H1 (cell line): ENCODE results near the gene CDKN2B. TPM values are rescaled to one million over a fixed set of nuclear protein-coding genes. Genes with fewer than 3 reads are reported as not detected.

Source experiments
- CTCF ChIA-PET: fragments of 300-600 bp; sonication (Branson Sonifier 250); formaldehyde crosslinking; loops from one replicate; lab custom pipeline; 2021; ENCODE audit not compliant: partially characterized antibody; lab: Charles Lee
- POLR2A ChIA-PET: fragments of 300-600 bp; sonication (Branson Sonifier 250); formaldehyde crosslinking; loops from one replicate; lab custom pipeline; 2021; ENCODE audit warnings: inconsistent platforms; ENCODE audit not compliant: partially characterized antibody; lab: Charles Lee
- DNase-seq, 2 experiments: peaks; one replicate each; pipeline versions ENCODE4 v3.0.0 to v3.0.0-alpha.2; 2010 to 2022; ENCODE audit warnings: low spot score in 2 of 2, low read depth in 1 of 2, mixed read lengths in 1 of 2
- FAIRE-seq: peaks from 2 replicates; lab custom pipeline; 2011; peaks lifted over from hg19 to GRCh38; lab: Jason Lieb, UNC
- H2AFZ ChIP-seq: 2 replicates; pipeline ENCODE4 v1.8.1; 2012; ENCODE audit warnings: low read length, inconsistent platforms
- H2AK5ac ChIP-seq: 2 replicates; pipeline ENCODE4 v1.6.1; 2013; ENCODE audit warnings: low read depth, low read length
- H2BK120ac ChIP-seq: replicated peaks from 2 replicates; pipeline ENCODE3; 2013; ENCODE audit warnings: low read depth, low read length, inconsistent platforms
- H2BK12ac ChIP-seq: 2 replicates; pipeline ENCODE4 v1.6.1; 2013; ENCODE audit warnings: low read depth, low read length
- H2BK15ac ChIP-seq: 2 replicates; pipeline ENCODE4 v1.6.1; 2013; ENCODE audit warnings: low read length
- H2BK20ac ChIP-seq: 2 replicates; pipeline ENCODE4 v1.6.1; 2013; ENCODE audit warnings: low read length
- H2BK5ac ChIP-seq: 2 replicates; pipeline ENCODE4 v1.6.1; 2013; ENCODE audit warnings: low read depth, low read length
- H3K14ac ChIP-seq: 2 replicates; pipeline ENCODE4 v1.6.1; 2013; ENCODE audit warnings: inconsistent platforms; ENCODE audit not compliant: insufficient read length
- H3K18ac ChIP-seq: 2 replicates; pipeline ENCODE4 v1.6.1; 2013; ENCODE audit warnings: low read length; ENCODE audit errors: extremely low read depth
- H3K23ac ChIP-seq: 2 replicates; pipeline ENCODE4 v1.6.1; 2013; ENCODE audit warnings: inconsistent platforms; ENCODE audit not compliant: insufficient read length
- H3K23me2 ChIP-seq: 2 replicates; pipeline ENCODE4 v1.6.1; 2013; ENCODE audit warnings: low read depth, low read length
- H3K27ac ChIP-seq: 2 replicates; pipeline ENCODE4 v1.6.1; 2011; ENCODE audit warnings: low read depth, low read length, inconsistent platforms
- H3K27me3 ChIP-seq, 4 experiments: replicated peaks in 1 of 4; 1 replicate in 1 of 4; 2 replicates in 3 of 4; pipeline versions ENCODE4 v1.6.1 to v1.8.1; 2011 to 2013; ENCODE audit warnings: low read length in 3 of 4, mild to moderate bottlenecking in 3 of 4, inconsistent platforms in 2 of 4, mixed read lengths in 2 of 4, moderate library complexity in 1 of 4; ENCODE audit not compliant: control insufficient read depth in 3 of 4, insufficient read depth in 3 of 4; ENCODE audit errors: extremely low read depth in 1 of 4
- H3K36me3 ChIP-seq, 4 experiments: 2 replicates each; pipeline versions ENCODE4 v1.6.1 to v1.8.1; 2011 to 2013; ENCODE audit warnings: mild to moderate bottlenecking in 4 of 4, low read length in 3 of 4, moderate library complexity in 2 of 4, control low read depth in 1 of 4, inconsistent platforms in 1 of 4; ENCODE audit not compliant: insufficient read depth in 4 of 4, control insufficient read depth in 2 of 4
- H3K4ac ChIP-seq: replicated peaks from 2 replicates; pipeline ENCODE3; 2013; ENCODE audit warnings: low read length, low read depth, mixed read lengths, inconsistent platforms; ENCODE audit not compliant: insufficient read length
- H3K4me1 ChIP-seq, 4 experiments: replicated peaks in 1 of 4; 1 replicate in 1 of 4; 2 replicates in 3 of 4; pipeline versions ENCODE4 v1.6.1 to v1.8.1; 2011 to 2013; ENCODE audit warnings: low read length in 3 of 4, inconsistent platforms in 2 of 4, mixed read lengths in 1 of 4; ENCODE audit not compliant: insufficient read depth in 4 of 4, control insufficient read depth in 3 of 4
- H3K4me2 ChIP-seq, 2 experiments: 2 replicates each; pipeline versions ENCODE4 v1.6.1 to v1.8.1; 2011 to 2013; ENCODE audit warnings: low read depth in 2 of 2, low read length in 2 of 2, control low read depth in 1 of 2, inconsistent platforms in 1 of 2, mild to moderate bottlenecking in 1 of 2; ENCODE audit not compliant: insufficient read depth in 1 of 2
- H3K4me3 ChIP-seq, 4 experiments: fragments of 200-600, 300-600 bp in 1 of 4; sonication (generic), shearing (Covaris generic), sonication (Bioruptor Twin) in 1 of 4; 2 replicates each; pipeline versions ENCODE4 v1.5.1 to v1.8.1; 2011 to 2016; ENCODE audit warnings: low read length in 4 of 4, low read depth in 3 of 4, control low read depth in 2 of 4, inconsistent platforms in 2 of 4, mild to moderate bottlenecking in 2 of 4, mixed read lengths in 1 of 4, moderate library complexity in 1 of 4; ENCODE audit not compliant: insufficient read depth in 2 of 4; ENCODE audit errors: extremely low read depth in 1 of 4
- H3K56ac ChIP-seq: replicated peaks from 2 replicates; pipeline ENCODE3; 2013; ENCODE audit warnings: low read depth, mild to moderate bottlenecking, mixed read lengths, low read length, inconsistent platforms; ENCODE audit not compliant: insufficient read length
- H3K79me1 ChIP-seq: 2 replicates; pipeline ENCODE4 v1.6.1; 2013; ENCODE audit warnings: low read depth, low read length, control low read depth
- H3K79me2 ChIP-seq, 2 experiments: 2 replicates each; pipeline versions ENCODE4 v1.6.1 to v1.8.1; 2012 to 2013; ENCODE audit warnings: low read length in 2 of 2, mild to moderate bottlenecking in 2 of 2, inconsistent platforms in 1 of 2; ENCODE audit not compliant: insufficient read depth in 2 of 2, control insufficient read depth in 1 of 2
- H3K9ac ChIP-seq, 4 experiments: replicated peaks in 1 of 4; 1 replicate in 1 of 4; 2 replicates in 3 of 4; pipeline versions ENCODE4 v1.6.1 to v1.8.1; 2011 to 2013; ENCODE audit warnings: low read depth in 3 of 4, low read length in 3 of 4, control low read depth in 2 of 4, mild to moderate bottlenecking in 2 of 4, moderate library complexity in 2 of 4, inconsistent platforms in 1 of 4; ENCODE audit errors: extremely low read depth in 1 of 4
- H3K9me3 ChIP-seq, 2 experiments: 2 replicates each; pipeline versions ENCODE4 v1.6.1 to v1.8.1; 2012 to 2013; ENCODE audit warnings: mild to moderate bottlenecking in 2 of 2, moderate library complexity in 2 of 2, control low read depth in 1 of 2, inconsistent platforms in 1 of 2, low read depth in 1 of 2, low read length in 1 of 2, mixed read lengths in 1 of 2; ENCODE audit not compliant: insufficient read depth in 2 of 2
- H4K20me1 ChIP-seq, 2 experiments: replicated peaks in 1 of 2; 2 replicates each; pipeline versions ENCODE3 to v1.8.1; 2011 to 2013; ENCODE audit warnings: inconsistent platforms in 2 of 2, low read length in 2 of 2, mild to moderate bottlenecking in 1 of 2; ENCODE audit not compliant: insufficient read depth in 2 of 2, control insufficient read depth in 1 of 2
- H4K5ac ChIP-seq: 2 replicates; pipeline ENCODE4 v1.6.1; 2013; ENCODE audit warnings: low read length, low read depth, mixed read lengths, inconsistent platforms; ENCODE audit not compliant: insufficient read length
- H4K8ac ChIP-seq: 2 replicates; pipeline ENCODE4 v1.8.0; 2013; ENCODE audit warnings: mild to moderate bottlenecking, moderate library complexity, low read length, inconsistent platforms; ENCODE audit not compliant: insufficient read depth; ENCODE audit errors: extremely low read depth
- H4K91ac ChIP-seq: replicated peaks from 2 replicates; pipeline ENCODE3; 2013; ENCODE audit warnings: low read length, mixed read lengths, inconsistent platforms; ENCODE audit not compliant: insufficient read length
- EZH2 ChIP-seq: fragments of 200-600 bp; sonication (generic); IDR thresholded peaks from 2 replicates; pipeline ENCODE4 v1.7.1; 2012; ENCODE audit warnings: low read depth, mild to moderate bottlenecking, moderate library complexity, low read length, inconsistent platforms; ENCODE audit not compliant: severe bottlenecking
- KDM1A ChIP-seq: fragments of 200-600, 300-600 bp; sonication (generic); IDR thresholded peaks from 2 replicates; pipeline ENCODE4 v1.7.1; 2016; ENCODE audit warnings: mild to moderate bottlenecking, low read length, borderline replicate concordance
- KDM5A ChIP-seq: fragments of 200-600 bp; IDR thresholded peaks from 2 replicates; pipeline ENCODE4 v1.7.1; 2012; ENCODE audit warnings: mild to moderate bottlenecking, low read length, inconsistent platforms, mixed read lengths
- POLR2A ChIP-seq, 2 experiments: IDR thresholded peaks; 1 replicate in 1 of 2; 2 replicates in 1 of 2; pipeline ENCODE4 v1.6.1; 2011; ENCODE audit warnings: low read depth in 2 of 2, low read length in 2 of 2, mild to moderate bottlenecking in 2 of 2; ENCODE audit errors: control extremely low read depth in 1 of 2
- SIN3A ChIP-seq, 2 experiments: IDR thresholded peaks in 1 of 2; conservative IDR thresholded peaks in 1 of 2; 2 replicates each; pipeline ENCODE4 v1.6.1; 2011 to 2012; ENCODE audit warnings: low read length in 2 of 2, improper control_type of control experiment in 1 of 2, low read depth in 1 of 2, mild to moderate bottlenecking in 1 of 2
- TCF12 ChIP-seq: IDR thresholded peaks from 2 replicates; pipeline ENCODE4 v1.6.1; 2011; ENCODE audit warnings: low read depth, mild to moderate bottlenecking, low read length
- ZNF274 ChIP-seq: IDR thresholded peaks from 2 replicates; pipeline ENCODE4 v1.7.0; 2012; ENCODE audit warnings: low read length, borderline replicate concordance; ENCODE audit errors: extremely low read depth
- WGBS, 2 experiments: shearing (Covaris generic) in 1 of 2; methylation state at CpG; one replicate each; pipeline versions ENCODE4 v1.1.6 to v1.1.7; 2013 to 2015; ENCODE audit warnings: low lambda C conversion rate in 2 of 2, mixed read lengths in 2 of 2, inconsistent platforms in 1 of 2, low coverage in 1 of 2, missing lambda C conversion rate in 1 of 2; ENCODE audit not compliant: insufficient replicate concordance in 2 of 2, insufficient coverage in 1 of 2, insufficient read length in 1 of 2; ENCODE audit errors: extremely low coverage in 1 of 2, missing lambda C conversion rate in 1 of 2; 5-methylcytosine and 5-hydroxymethylcytosine counted together
- polyA plus RNA-seq, 7 experiments: library from polyadenylated mRNA; depleted of rRNA in 3 of 7; stranded (reverse) in 5 of 7; unstranded in 2 of 7; fragments of >200 nt in 5 of 7; fragments of 200-250 nt in 2 of 7; gene quantifications; 1 replicate in 5 of 7; 2 replicates in 1 of 7; 4 replicates in 1 of 7; pipeline versions ENCODE4 v1.2.1 to v1.2.3, GENCODE V29; 2011 to 2013; ENCODE audit warnings: missing spikeins in 2 of 7, mixed read lengths in 2 of 7
- total RNA-seq: library from RNA; stranded (reverse); fragmentation: NEBNext Ultra II Directional; extraction: Animal tissue kit (Norgen Biotek cat#: 25700); gene quantifications from 2 replicates; pipeline ENCODE4 v1.2.1, GENCODE V29; 2021
- TF ChIP-seq, protein P1 (sequence below), 3 experiments: IDR thresholded peaks; 1 replicate in 2 of 3; 2 replicates in 1 of 3; pipeline versions ENCODE4 v1.5.1 to v1.6.1; 2011; ENCODE audit warnings: low read length in 3 of 3, mild to moderate bottlenecking in 3 of 3, inconsistent platforms in 2 of 3, low read depth in 1 of 3, moderate library complexity in 1 of 3; ENCODE audit not compliant: insufficient read depth in 1 of 3; ENCODE audit errors: control extremely low read depth in 1 of 3

The CDKN2B gene
- total and polyA plus RNA-seq, 2 of the 8 experiments (the other 6 are each of a cell fraction or from before 2014, with no cell fraction given) = 0.20 to 0.88 TPM

DNA sequence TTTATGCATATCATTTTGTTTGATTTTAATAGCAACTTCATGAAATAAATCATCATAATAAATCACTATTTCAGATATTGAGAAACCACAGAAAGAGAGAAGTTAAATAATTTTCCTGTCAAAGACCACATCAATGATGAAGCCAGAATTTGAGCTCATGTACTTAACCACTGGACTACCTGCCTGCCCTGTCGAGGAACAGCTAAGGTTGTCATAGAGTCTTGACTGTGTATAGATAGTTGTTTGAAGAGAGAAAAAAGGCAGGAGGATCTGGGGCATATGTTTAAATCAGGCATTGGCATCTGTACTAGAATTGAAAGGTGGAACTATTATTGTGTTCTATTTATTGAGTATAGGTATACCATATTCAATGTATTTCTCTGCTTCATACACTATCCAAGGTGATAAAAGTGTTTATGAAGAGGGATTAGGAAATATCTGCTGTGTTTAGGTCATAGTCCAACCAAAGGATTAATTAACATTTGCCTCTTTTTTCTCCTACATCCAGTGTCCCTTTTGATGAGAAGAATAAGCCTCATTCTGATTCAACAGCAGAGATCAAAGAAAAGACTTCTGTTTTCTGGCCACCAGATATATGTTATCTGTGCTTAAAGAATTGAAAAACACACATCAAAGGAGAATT lies 37.3 kb upstream of the CDKN2B start:
- H3K4ac ChIP-seq = no peak overlapping the region
- no peak overlapping the region for H2BK15ac ChIP-seq
- WGBS, 2 experiments = 94% methylated on average over 1 of the region's 1 CpG; no CpG with 5 or more reads in 1 of the 2 experiments
- no peaks in the 10 kb centered on the region for H4K20me1 ChIP-seq
- H4K91ac ChIP-seq = no peak overlapping the region
- POLR2A ChIA-PET = no interaction called here
- no peak for DNase-seq
- H3K14ac ChIP-seq = no peak overlapping the region
- no peak overlapping the region for H2BK12ac ChIP-seq
- no peak overlapping the region for H3K9ac ChIP-seq
- no peaks in the 10 kb centered on the region for H3K23me2 ChIP-seq
- H3K4me2 ChIP-seq = no peak overlapping the region
- H2BK5ac ChIP-seq = no peak overlapping the region
- H3K27me3 ChIP-seq = no peaks in the 10 kb centered on the region
- TF ChIP-seq TCF12 (no peak), POLR2A (IDR thresholded peaks at IDR 0.05; ENCODE audit: control extremely low read depth in 1 of 2, low read depth in 2 of 2, low read length in 2 of 2) (no peak), KDM1A (no peak), EZH2 (no peak), KDM5A (no peak), SIN3A (conservative IDR thresholded peaks at IDR 0.05 in 1 of 2, IDR thresholded peaks at IDR 0.05 in 1 of 2; ENCODE audit: low read depth in 1 of 2, low read length in 2 of 2) (no peak), ZNF274 (no peak)
- TF ChIP-seq, protein P1, sequence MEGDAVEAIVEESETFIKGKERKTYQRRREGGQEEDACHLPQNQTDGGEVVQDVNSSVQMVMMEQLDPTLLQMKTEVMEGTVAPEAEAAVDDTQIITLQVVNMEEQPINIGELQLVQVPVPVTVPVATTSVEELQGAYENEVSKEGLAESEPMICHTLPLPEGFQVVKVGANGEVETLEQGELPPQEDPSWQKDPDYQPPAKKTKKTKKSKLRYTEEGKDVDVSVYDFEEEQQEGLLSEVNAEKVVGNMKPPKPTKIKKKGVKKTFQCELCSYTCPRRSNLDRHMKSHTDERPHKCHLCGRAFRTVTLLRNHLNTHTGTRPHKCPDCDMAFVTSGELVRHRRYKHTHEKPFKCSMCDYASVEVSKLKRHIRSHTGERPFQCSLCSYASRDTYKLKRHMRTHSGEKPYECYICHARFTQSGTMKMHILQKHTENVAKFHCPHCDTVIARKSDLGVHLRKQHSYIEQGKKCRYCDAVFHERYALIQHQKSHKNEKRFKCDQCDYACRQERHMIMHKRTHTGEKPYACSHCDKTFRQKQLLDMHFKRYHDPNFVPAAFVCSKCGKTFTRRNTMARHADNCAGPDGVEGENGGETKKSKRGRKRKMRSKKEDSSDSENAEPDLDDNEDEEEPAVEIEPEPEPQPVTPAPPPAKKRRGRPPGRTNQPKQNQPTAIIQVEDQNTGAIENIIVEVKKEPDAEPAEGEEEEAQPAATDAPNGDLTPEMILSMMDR (IDR thresholded peaks at IDR 0.05; ENCODE audit: control extremely low read depth in 1 of 3, insufficient read depth in 1 of 3, low read depth in 1 of 3, low read length in 3 of 3) = no peak
- TF ChIP-seq, all 59 proteins: peak for 0
- Histone ChIP-seq H3K27ac (no peak overlapping the region), H2AK5ac (no peak overlapping the region), H3K36me3 (no peaks in the 10 kb centered on the region), H3K79me1 (no peaks in the 10 kb centered on the region), H3K56ac (no peak overlapping the region), H4K8ac (no peak overlapping the region), H4K5ac (no peak overlapping the region), H2BK120ac (no peak overlapping the region), H3K4me1 (peaks cover 0 to 4% (median 0%) of the 10 kb centered on the region in 4 experiments; a peak in 1 of 7 replicates), H3K18ac (no peak overlapping the region), H3K9me3 (no peaks in the 10 kb centered on the region), H2AFZ (no peak overlapping the region), H2BK20ac (no peak overlapping the region), H3K79me2 (no peaks in the 10 kb centered on the region), H3K23ac (no peak overlapping the region), H3K4me3 (no peak overlapping the region)
- CTCF ChIA-PET = interaction anchor here (0.8 to 1.7 kb wide), 6 partner anchors 9 to 297 kb away, joined by 3 to 6 read pairs (median 4); partner anchors contain the start of gene CDKN2B
- FAIRE-seq = no peak
